Upper lobe of left lung (tissue), 4 donors: ENCODE results near the gene ANK3.

Experiments
- EP300 ChIP-seq, 4 donors: sonication (generic); formaldehyde crosslinking; IDR thresholded peaks; one replicate each; pipeline ENCODE4 v1.5.1; 2017; ENCODE audit warnings: antibody characterized with exemption in 4 of 4, control low read depth in 2 of 4
- POLR2A ChIP-seq, 4 donors: fragments of 450-650 bp; IDR thresholded peaks; one replicate each; pipeline ENCODE4 v1.5.1; 2016 to 2017; ENCODE audit warnings: antibody characterized with exemption in 4 of 4, mild to moderate bottlenecking in 2 of 4
- POLR2AphosphoS5 ChIP-seq, 2 donors: sonication (generic); formaldehyde crosslinking; IDR thresholded peaks; one replicate each; pipeline ENCODE4 v1.5.1; 2017; ENCODE audit warnings: antibody characterized with exemption in 2 of 2
- TF ChIP-seq, protein P1 (sequence below), 6 experiments: fragments of 450-650 bp in 4 of 6; fragments of 200-600 bp in 2 of 6; sonication (generic) in 2 of 6; IDR thresholded peaks; one replicate each; pipeline ENCODE4 v1.5.1; 2016 to 2019; ENCODE audit warnings: antibody characterized with exemption in 6 of 6

DNA sequence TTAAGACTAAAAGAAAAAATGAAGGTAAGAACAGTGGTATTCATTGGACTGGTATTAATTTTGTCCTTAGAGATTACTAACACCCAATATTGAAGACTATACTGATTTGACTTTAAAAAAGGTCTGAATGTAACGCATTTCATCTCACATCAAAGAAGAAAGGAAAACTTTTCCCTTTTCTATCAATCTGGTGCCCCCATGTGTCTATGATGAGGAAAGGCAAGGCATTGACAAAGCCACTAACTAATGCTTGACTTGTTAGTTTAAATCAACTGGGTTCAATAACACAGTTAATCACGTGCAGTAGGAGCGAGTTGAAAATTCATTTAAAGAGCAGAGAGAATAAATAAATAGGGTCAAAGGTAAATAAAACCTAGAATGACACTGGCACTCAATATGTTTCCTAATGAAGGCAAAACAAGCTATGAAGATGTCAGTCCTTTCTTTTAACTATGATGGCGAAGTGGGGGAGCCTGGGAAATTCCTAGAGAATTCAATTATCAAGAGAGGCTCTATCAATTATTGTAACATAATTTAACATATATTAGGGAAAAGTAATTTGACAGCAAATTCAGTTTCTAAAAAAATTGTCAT is 180.9 kb downstream of the ANK3 start:
- TF ChIP-seq, protein P1, sequence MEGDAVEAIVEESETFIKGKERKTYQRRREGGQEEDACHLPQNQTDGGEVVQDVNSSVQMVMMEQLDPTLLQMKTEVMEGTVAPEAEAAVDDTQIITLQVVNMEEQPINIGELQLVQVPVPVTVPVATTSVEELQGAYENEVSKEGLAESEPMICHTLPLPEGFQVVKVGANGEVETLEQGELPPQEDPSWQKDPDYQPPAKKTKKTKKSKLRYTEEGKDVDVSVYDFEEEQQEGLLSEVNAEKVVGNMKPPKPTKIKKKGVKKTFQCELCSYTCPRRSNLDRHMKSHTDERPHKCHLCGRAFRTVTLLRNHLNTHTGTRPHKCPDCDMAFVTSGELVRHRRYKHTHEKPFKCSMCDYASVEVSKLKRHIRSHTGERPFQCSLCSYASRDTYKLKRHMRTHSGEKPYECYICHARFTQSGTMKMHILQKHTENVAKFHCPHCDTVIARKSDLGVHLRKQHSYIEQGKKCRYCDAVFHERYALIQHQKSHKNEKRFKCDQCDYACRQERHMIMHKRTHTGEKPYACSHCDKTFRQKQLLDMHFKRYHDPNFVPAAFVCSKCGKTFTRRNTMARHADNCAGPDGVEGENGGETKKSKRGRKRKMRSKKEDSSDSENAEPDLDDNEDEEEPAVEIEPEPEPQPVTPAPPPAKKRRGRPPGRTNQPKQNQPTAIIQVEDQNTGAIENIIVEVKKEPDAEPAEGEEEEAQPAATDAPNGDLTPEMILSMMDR (IDR thresholded peaks at IDR 0.05), result peak; percentile 29 to 55 (median 45)
- TF ChIP-seq POLR2A (IDR thresholded peaks at IDR 0.05), result no peak
- no peak for TF ChIP-seq POLR2AphosphoS5 (IDR thresholded peaks at IDR 0.05)
- TF ChIP-seq EP300 (IDR thresholded peaks at IDR 0.05), result no peak
